ENCODE results near the gene NCAM1. TPM values are rescaled to one million over a fixed set of nuclear protein-coding genes. Genes with fewer than 3 reads are reported as not detected.

NCAM1 gene
- total RNA-seq, 1 experiment from 2014 or later = 0.22 TPM

DNA sequence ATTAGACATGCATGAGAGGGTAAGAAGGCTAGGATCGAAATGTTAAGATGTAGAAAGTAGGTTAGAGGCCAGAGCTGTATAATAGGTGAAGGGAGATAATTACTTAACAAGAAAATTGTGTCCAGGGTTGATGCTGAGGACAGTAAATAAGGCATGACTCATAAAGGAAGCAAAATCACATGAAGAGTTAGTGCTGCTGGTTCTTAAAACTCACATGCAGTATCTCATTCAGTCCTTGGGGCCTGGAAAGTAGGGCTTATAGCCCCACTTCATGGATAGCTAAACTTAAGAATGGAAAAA lies 130.2 kb downstream of the NCAM1 start:
- no peak for ATAC-seq
- H3K4me1 ChIP-seq (ENCODE audit: control insufficient read depth in 1 of 2, insufficient read depth in 2 of 2, low read length in 2 of 2) = no peaks in the 10 kb centered on the region
- H3K36me3 ChIP-seq (ENCODE audit: control insufficient read depth in 1 of 2, insufficient read depth in 2 of 2, low read length in 2 of 2) = no peaks in the 10 kb centered on the region
- ChIA-PET RAD21 (ENCODE audit: low non-redundant PET in 1 of 2, low total read pairs in 2 of 2, uncharacterized antibody in 2 of 2, unreplicated experiment in 2 of 2) (no interaction called here), POLR2A (no interaction called here), CTCF (no interaction called here)
- no TSS peak for BruUV-seq (replicated peaks)
- no peak overlapping the region for H3K27ac ChIP-seq (ENCODE audit: low read depth, low read length)
- DNase-seq (ENCODE audit: low read depth, low spot score) = no peak
- intact Hi-C loops (cut with micrococcal nuclease) = no loop called here
- H3K9ac ChIP-seq (ENCODE audit: low read length) = no peak overlapping the region
- TF ChIP-seq ZFX (IDR thresholded peaks at IDR 0.05) (no peak), EGR1 (IDR thresholded peaks at IDR 0.05; ENCODE audit: low read depth) (no peak)
- H4K20me1 ChIP-seq (ENCODE audit: insufficient read depth) = no peaks in the 10 kb centered on the region
- no peak overlapping the region for H2AFZ ChIP-seq (ENCODE audit: low read depth, low read length, poor library complexity, severe bottlenecking)
- no peak overlapping the region for H3K4me2 ChIP-seq (ENCODE audit: low read length)
- no peaks in the 10 kb centered on the region for H3K9me3 ChIP-seq (ENCODE audit: control insufficient read depth in 1 of 2, insufficient read depth in 1 of 2, low read depth in 1 of 2, low read length in 2 of 2)
- peaks cover 44% of the 10 kb centered on the region for H3K27me3 ChIP-seq (ENCODE audit: insufficient read depth, low read length)
- H3K4me3 ChIP-seq (replicated peaks in 1 of 2; ENCODE audit: low read depth in 1 of 2, low read length in 2 of 2) = no peak overlapping the region
- no peaks in the 10 kb centered on the region for H3K9me2 ChIP-seq (ENCODE audit: insufficient read depth)
- H3K79me2 ChIP-seq (ENCODE audit: insufficient read depth, low read length) = no peaks in the 10 kb centered on the region

DNA sequence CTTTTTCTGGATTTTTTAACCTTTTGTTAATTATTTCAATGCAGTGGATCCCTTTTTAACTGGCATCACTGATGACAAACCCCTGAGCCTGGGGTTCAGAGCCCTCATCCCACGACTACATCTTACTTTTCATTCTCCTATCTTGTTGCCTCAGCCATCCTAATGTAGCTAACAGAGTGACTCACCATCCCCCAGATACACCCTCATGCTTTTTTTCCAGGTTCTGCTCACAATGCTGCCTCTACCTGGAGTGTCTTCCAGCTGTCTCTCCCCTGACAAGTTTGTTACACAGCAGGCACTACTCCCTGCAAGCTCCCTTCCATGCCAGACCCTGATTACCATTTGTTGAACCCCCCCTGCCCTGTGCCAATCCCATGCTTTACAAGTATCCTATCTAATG lies 135.4 kb downstream of the NCAM1 start:
- no peak overlapping the region for H2AFZ ChIP-seq (ENCODE audit: low read depth, low read length, poor library complexity, severe bottlenecking)
- DNase-seq (ENCODE audit: low read depth, low spot score) (no peak), ATAC-seq (no peak)
- intact Hi-C loops (cut with micrococcal nuclease) = no loop called here
- POLR2A ChIA-PET = no interaction called here
- H3K27me3 ChIP-seq (ENCODE audit: insufficient read depth, low read length) = peaks cover 30% of the 10 kb centered on the region
- H3K79me2 ChIP-seq (ENCODE audit: insufficient read depth, low read length) = no peaks in the 10 kb centered on the region
- H3K27ac ChIP-seq (ENCODE audit: low read depth, low read length) = no peak overlapping the region
- no peak overlapping the region for H3K9ac ChIP-seq (ENCODE audit: low read length)
- BruUV-seq (replicated peaks) = no TSS peak
- no peaks in the 10 kb centered on the region for H3K9me2 ChIP-seq (ENCODE audit: insufficient read depth)
- H3K4me3 ChIP-seq (replicated peaks in 1 of 2; ENCODE audit: low read depth in 1 of 2, low read length in 2 of 2) = no peak overlapping the region
- H3K9me3 ChIP-seq (ENCODE audit: control insufficient read depth in 1 of 2, insufficient read depth in 1 of 2, low read depth in 1 of 2, low read length in 2 of 2) = no peaks in the 10 kb centered on the region
- CTCF ChIA-PET = no interaction called here
- H3K4me1 ChIP-seq (ENCODE audit: control insufficient read depth in 1 of 2, insufficient read depth in 2 of 2, low read length in 2 of 2) = no peaks in the 10 kb centered on the region
- no peak for TF ChIP-seq SP1 (IDR thresholded peaks at IDR 0.05; ENCODE audit: low read depth)
- RAD21 ChIA-PET (ENCODE audit: low non-redundant PET in 1 of 2, low total read pairs in 2 of 2, uncharacterized antibody in 2 of 2, unreplicated experiment in 2 of 2) = no interaction called here
- no peak overlapping the region for H3K4me2 ChIP-seq (ENCODE audit: low read length)
- no peaks in the 10 kb centered on the region for H4K20me1 ChIP-seq (ENCODE audit: insufficient read depth)
- H3K36me3 ChIP-seq (ENCODE audit: control insufficient read depth in 1 of 2, insufficient read depth in 2 of 2, low read length in 2 of 2) = no peaks in the 10 kb centered on the region

- no peaks in the 10 kb centered on the region for H3K4me1 ChIP-seq (ENCODE audit: control insufficient read depth in 1 of 2, insufficient read depth in 2 of 2, low read length in 2 of 2)
- ATAC-seq = no peak
- no peak for TF ChIP-seq MAX (IDR thresholded peaks at IDR 0.05)
- no peak for TF ChIP-seq ZFX (IDR thresholded peaks at IDR 0.05)
- TF ChIP-seq POLR2A (IDR thresholded peaks at IDR 0.05; ENCODE audit: borderline replicate concordance, extremely low read depth, insufficient read depth, insufficient read length) = no peak
- no peak for TF ChIP-seq ATF3 (IDR thresholded peaks at IDR 0.05)
- TF ChIP-seq POLR2AphosphoS5 (IDR thresholded peaks at IDR 0.05; ENCODE audit: low read depth, low read length) = no peak
- no peak for TF ChIP-seq JUND (IDR thresholded peaks at IDR 0.05)
- TF ChIP-seq SRF (IDR thresholded peaks at IDR 0.05; ENCODE audit: low read depth) = no peak
- no peak for TF ChIP-seq CTCF (IDR thresholded peaks at IDR 0.05 in 2 of 3, conservative IDR thresholded peaks at IDR 0.05 in 1 of 3; ENCODE audit: borderline replicate concordance in 1 of 3, insufficient read depth in 1 of 3, low read depth in 2 of 3, low read length in 2 of 3)
- no peak for TF ChIP-seq RAD21 (IDR thresholded peaks at IDR 0.05; ENCODE audit: low read depth)
- no peak for TF ChIP-seq TCF7L2 (IDR thresholded peaks at IDR 0.05; ENCODE audit: borderline replicate concordance, extremely low read depth, insufficient read depth, insufficient read length)
Measured at GRCh38 chr11:113103932-113104690, 142.9 kb downstream of the NCAM1 start.

More at GRCh38 chr11:113103932-113104690, 142.9 kb downstream of the NCAM1 start:
- Histone ChIP-seq H3K9me3 (ENCODE audit: control insufficient read depth in 1 of 2, insufficient read depth in 1 of 2, low read depth in 1 of 2, low read length in 2 of 2) (no peaks in the 10 kb centered on the region), H3K27me3 (ENCODE audit: insufficient read depth, low read length) (peaks cover 50% of the 10 kb centered on the region), H2AFZ (ENCODE audit: low read depth, low read length, poor library complexity, severe bottlenecking) (no peak overlapping the region), H3K4me2 (ENCODE audit: low read length) (no peak overlapping the region), H3K36me3 (ENCODE audit: control insufficient read depth in 1 of 2, insufficient read depth in 2 of 2, low read length in 2 of 2) (no peaks in the 10 kb centered on the region), H3K9me2 (ENCODE audit: insufficient read depth) (no peaks in the 10 kb centered on the region), H4K20me1 (ENCODE audit: insufficient read depth) (no peaks in the 10 kb centered on the region), H3K9ac (ENCODE audit: low read length) (no peak overlapping the region), H3K27ac (ENCODE audit: low read depth, low read length) (no peak overlapping the region), H3K79me2 (ENCODE audit: insufficient read depth, low read length) (no peaks in the 10 kb centered on the region), H3K4me3 (replicated peaks in 1 of 2; ENCODE audit: low read depth in 1 of 2, low read length in 2 of 2) (no peak overlapping the region)
- CTCF ChIA-PET = no interaction called here
- BruUV-seq (replicated peaks) = no TSS peak
- POLR2A ChIA-PET = no interaction called here
- RAD21 ChIA-PET (ENCODE audit: low non-redundant PET in 1 of 2, low total read pairs in 2 of 2, uncharacterized antibody in 2 of 2, unreplicated experiment in 2 of 2) = no interaction called here
- intact Hi-C loops (cut with micrococcal nuclease) = no loop called here
- no peak for DNase-seq (ENCODE audit: low read depth, low spot score)
